PFSK-1 (cell line): ENCODE data around the gene OBP2B.

Source experiments
- FOXP2 ChIP-seq: optimal IDR thresholded peaks from 2 replicates; pipeline ENCODE3; 2011; ENCODE audit warnings: borderline replicate concordance, control low read depth, inconsistent platforms; ENCODE audit not compliant: insufficient read depth; ENCODE audit errors: extremely low read length, extremely low read depth
- POLR2AphosphoS5 ChIP-seq: IDR thresholded peaks from 2 replicates; pipeline ENCODE4 v1.6.1; 2012; ENCODE audit warnings: low read depth, mild to moderate bottlenecking, control low read depth, low read length, moderate library complexity
- SIN3A ChIP-seq: IDR thresholded peaks from 2 replicates; pipeline ENCODE4 v1.6.1; 2012; ENCODE audit warnings: mild to moderate bottlenecking, low read length, moderate library complexity, borderline replicate concordance; ENCODE audit not compliant: insufficient read depth
- TAF1 ChIP-seq: IDR thresholded peaks from 2 replicates; pipeline ENCODE4 v1.6.1; 2012; ENCODE audit warnings: low read length, control low read depth, borderline replicate concordance; ENCODE audit not compliant: insufficient read depth
- TF ChIP-seq, protein P1 (sequence below), 2 experiments: IDR thresholded peaks; 2 replicates each; pipeline versions ENCODE4 v1.6.1 to v1.8.0; 2011 to 2012; ENCODE audit warnings: low read depth in 2 of 2, low read length in 2 of 2, control low read depth in 1 of 2, inconsistent platforms in 1 of 2, mild to moderate bottlenecking in 1 of 2, moderate library complexity in 1 of 2; ENCODE audit not compliant: insufficient read depth in 1 of 2

The OBP2B gene

DNA sequence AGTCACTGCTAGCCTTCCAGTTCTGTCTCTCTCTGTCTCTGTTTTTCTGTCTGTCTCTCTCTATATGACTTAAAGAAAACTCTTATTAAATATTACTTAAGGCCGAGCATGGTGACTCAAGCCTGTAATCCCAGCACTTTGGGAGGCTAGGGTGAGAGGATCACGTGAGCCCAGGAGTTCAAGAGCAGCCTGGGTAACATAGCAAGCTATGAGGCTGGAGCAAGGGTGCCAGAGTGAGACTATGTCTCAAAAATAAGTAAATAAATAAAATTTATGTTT lies 43.7 kb downstream of the OBP2B start:
- TF ChIP-seq POLR2AphosphoS5 (no peak), TAF1 (no peak), SIN3A (no peak), FOXP2 (no peak)
- TF ChIP-seq, protein P1, sequence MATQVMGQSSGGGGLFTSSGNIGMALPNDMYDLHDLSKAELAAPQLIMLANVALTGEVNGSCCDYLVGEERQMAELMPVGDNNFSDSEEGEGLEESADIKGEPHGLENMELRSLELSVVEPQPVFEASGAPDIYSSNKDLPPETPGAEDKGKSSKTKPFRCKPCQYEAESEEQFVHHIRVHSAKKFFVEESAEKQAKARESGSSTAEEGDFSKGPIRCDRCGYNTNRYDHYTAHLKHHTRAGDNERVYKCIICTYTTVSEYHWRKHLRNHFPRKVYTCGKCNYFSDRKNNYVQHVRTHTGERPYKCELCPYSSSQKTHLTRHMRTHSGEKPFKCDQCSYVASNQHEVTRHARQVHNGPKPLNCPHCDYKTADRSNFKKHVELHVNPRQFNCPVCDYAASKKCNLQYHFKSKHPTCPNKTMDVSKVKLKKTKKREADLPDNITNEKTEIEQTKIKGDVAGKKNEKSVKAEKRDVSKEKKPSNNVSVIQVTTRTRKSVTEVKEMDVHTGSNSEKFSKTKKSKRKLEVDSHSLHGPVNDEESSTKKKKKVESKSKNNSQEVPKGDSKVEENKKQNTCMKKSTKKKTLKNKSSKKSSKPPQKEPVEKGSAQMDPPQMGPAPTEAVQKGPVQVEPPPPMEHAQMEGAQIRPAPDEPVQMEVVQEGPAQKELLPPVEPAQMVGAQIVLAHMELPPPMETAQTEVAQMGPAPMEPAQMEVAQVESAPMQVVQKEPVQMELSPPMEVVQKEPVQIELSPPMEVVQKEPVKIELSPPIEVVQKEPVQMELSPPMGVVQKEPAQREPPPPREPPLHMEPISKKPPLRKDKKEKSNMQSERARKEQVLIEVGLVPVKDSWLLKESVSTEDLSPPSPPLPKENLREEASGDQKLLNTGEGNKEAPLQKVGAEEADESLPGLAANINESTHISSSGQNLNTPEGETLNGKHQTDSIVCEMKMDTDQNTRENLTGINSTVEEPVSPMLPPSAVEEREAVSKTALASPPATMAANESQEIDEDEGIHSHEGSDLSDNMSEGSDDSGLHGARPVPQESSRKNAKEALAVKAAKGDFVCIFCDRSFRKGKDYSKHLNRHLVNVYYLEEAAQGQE (IDR thresholded peaks at IDR 0.05; ENCODE audit: insufficient read depth in 1 of 2, low read depth in 2 of 2, low read length in 2 of 2), result no peak

DNA sequence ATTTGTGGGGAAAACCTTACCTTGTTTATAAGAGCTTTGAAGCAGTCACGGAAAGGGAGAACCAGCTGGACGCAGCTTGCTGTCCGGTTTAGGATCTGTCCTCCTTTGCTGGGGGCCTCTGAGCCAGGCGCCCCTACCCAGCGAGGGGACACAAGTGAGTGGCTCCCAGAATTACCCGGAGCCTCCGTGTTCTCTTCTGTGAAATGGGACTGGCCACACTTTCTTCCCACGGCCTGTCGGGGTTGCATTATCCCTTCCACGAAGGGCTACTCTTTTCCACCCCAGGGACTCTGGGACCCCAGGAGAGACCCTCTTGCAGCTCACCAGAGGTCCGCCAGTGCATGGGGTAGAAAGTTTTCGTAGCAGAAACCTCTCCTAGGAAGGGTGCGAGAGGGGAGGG lies 44.9 kb downstream of the OBP2B start:
- no peak for TF ChIP-seq POLR2AphosphoS5
- no peak for TF ChIP-seq FOXP2
- TF ChIP-seq TAF1, result no peak
- no peak for TF ChIP-seq SIN3A
- TF ChIP-seq, protein P1 (IDR thresholded peaks at IDR 0.05; ENCODE audit: insufficient read depth in 1 of 2, low read depth in 2 of 2, low read length in 2 of 2), result no peak

DNA sequence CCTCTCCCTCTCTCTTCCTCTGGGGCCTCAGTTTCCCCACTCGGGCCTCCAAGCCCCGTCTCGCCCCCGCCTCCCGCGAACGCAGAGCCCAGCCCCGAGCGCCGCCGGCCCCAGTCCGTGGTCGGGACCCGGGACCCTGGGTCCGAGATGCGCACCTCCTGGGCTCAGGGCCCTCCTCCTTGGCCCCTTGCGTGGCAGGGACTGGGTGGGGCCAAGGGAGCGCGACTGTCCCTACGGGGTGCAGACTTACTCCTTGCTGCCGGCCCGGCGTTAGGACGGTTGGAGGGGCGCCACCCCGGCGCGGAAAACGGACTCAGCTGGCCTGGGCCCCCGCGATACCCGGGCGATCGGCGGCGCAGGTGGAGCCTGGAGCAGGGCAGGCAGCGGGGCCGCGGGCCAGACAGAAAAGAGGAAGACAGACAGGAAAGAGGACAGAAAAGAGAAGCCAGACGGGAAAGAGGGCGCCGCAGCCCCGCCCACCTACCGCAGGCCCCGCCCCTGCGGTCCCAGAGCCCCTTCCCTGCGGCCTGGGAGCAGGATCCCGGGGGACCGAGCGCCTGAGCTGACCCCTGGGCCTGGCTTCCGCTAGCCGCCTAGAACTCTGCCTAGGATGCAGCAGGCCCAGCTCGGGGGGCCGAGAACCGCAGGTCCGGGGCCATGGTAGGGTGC lies 45.4 kb downstream of the OBP2B start, which contains the start of gene GBGT1:
GBGT1 (minus strand) TSS at position 411 of the 669 bp plus-strand sequence. CDS start 1,502 bp downstream, outside the sequence.
- TF ChIP-seq, protein P1 (IDR thresholded peaks at IDR 0.05; ENCODE audit: insufficient read depth in 1 of 2, low read depth in 2 of 2, low read length in 2 of 2), result no peak
- TF ChIP-seq TAF1 (no peak), POLR2AphosphoS5 (no peak), FOXP2 (no peak), SIN3A (no peak)

DNA sequence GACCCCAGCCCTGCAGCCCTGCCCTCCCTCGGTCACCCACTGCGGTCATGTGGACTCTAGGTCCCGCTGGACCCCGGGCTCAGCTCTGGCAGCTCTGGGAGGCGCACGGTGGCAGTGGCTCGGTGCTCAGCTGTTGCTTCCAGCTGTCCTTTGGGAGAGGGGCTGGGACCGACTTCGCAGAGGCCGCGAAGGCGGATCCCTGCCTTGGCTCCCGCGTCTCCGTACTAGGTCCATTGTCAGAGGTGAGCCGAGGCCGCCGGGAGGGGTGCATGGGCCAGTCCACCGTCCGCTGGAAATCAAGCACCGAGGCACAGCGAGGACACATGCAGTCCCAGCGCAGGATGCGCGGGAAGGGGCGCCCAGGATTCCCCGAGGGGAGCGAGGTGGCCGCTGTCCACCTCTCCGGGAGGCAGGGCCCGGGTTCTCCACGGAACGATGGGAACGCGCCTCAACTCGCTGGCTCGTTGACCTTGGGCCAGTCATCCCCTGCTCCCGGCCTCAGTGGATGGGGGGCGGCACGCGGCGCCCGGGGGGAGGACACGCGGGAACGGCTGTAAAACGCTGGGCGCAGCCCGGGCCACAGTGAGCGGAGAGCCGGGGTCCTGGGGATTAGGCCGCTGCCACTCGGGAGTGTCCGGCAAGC lies 46.1 kb downstream of the OBP2B start:
- no peak for TF ChIP-seq POLR2AphosphoS5
- no peak for TF ChIP-seq SIN3A
- TF ChIP-seq FOXP2, result no peak
- TF ChIP-seq, protein P1 (IDR thresholded peaks at IDR 0.05; ENCODE audit: insufficient read depth in 1 of 2, low read depth in 2 of 2, low read length in 2 of 2), result no peak
- no peak for TF ChIP-seq TAF1
